CD4-positive, alpha-beta T cell treated with Interferon alpha-2 for 1 hour (primary cell): Measurements from ENCODE around the gene SLC6A13.
"Not testable (repeated sequence)": the region's sequence is repeated elsewhere in the genome, so short reads cannot be mapped to it uniquely, and the experiment has no call there.

ENCODE experiments used
- DNase-seq, 2 donors: peaks; one replicate each; pipeline ENCODE4 v3.0.0-alpha.2; 2020 to 2022

SLC6A13 gene

DNA sequence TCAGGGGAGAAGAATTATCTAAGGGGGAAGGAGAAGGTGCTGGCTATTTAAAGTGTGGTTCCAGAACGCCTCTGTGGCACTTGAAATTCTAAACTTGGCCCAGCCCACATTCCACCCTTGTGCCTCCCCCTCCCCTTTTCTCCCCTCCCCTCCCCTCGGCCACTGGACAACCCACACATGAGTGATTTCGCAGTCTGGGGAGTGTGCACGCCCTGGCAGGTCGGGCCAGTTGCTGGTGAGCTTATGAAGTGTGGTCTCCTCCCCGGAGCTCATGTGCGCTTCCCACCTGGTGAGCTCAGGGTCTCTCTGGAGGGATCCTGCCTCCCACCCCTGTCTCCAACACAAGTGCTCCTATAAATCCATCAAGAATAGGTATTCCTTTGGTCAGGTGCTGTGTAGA is at the start of gene SLC6A13:
TSS of gene SLC6A13 (minus strand) at position 20 of the 400 bp plus-strand sequence. CDS start 2,784 bp downstream, outside the sequence.
- DNase-seq: no peak

DNA sequence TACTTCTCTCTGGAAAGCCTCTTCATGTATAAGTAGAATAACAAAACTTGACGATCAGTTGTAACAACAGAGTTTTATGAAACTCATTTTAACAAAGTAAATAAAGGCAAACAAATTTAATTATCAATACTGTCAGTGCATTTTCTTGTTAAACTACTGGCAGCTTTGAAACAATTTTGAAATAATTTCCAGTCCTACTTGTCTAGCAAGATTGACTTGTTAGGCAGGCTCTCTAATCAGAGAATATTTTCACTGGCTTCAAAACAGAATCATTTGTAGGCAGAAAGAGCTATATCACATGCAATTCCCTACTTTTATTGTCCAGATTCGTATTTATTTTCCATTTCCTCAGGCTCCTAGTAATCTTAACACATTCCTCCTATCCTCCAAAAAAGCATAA is 45.9 kb upstream of the SLC6A13 start:
- DNase-seq: no peak

DNA sequence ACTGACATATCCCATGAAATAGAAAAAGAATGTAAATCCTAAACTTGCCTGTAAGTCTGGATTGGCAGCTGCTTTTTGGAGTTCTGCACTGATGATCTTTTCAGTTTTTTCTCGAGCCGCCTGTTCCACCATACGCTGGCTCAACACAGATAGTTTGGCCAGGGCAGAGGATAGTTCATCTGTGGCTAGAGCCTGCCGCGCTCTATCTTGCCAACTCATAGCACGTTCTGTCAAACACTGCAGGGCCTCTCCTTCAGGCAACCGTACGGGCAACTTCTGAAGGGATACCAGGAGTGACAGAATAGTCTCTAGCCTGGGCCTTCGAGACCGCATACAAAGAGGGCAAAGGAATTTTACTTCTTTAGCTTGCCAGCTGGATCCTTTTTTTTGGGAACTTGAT is 44.8 kb upstream of the SLC6A13 start:
- DNase-seq: no peak

DNA sequence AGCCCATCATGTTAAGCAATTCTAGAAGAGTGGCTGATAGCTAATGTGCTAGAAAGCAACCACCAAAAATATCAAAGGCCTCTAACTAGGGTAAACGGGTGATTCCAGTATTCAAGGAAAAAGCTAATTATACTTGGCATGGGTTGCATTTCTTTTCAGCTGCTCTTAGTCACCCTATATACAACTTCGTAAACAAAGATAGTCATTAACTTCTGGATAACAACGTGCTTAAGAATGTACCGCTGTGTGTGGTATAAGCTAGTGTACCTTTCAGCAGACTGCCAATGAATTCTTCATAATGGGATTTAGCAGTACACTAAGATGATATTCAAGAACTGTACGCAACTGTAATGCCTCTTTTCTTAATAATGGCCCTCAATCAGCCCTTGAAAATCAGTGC is 42.2 kb upstream of the SLC6A13 start:
- DNase-seq: no peak

DNA sequence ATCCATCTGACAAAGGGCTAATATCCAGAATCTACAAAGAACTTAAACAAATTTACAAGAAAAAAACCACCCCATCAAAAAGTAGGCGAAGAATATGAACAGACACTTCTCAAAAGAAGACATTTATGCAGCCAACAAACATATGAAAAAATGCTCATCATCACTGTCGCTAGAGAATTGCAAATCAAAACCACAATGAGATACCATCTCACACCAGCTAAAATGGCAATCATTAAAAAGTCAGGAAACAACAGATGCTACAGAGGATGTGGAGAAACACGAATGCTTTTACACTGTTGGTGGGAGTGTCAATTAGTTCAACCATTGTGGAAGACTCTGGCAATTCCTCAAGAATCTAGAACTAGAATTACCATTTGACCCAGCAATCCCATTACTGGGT is 40.1 kb upstream of the SLC6A13 start:
- DNase-seq: peak in 1 of 2 donors; percentile 13

DNA sequence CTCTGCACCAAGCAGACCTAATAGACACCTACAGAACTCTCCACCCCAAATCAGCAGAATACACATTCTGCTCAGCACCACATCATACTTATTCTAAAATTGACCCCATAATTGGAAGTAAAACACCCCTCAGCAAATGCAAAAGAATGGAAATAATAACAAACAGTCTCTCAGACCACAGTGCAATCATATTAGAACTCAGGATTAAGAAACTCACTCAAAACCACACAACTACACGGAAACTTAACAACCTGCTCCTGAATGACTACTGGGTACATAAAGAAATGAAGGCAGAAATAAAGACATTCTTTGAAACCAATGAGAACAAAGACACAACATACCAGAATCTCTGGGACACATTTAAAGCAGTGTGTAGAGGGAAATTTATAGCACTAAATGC is 37.5 kb upstream of the SLC6A13 start:
- DNase-seq: not testable (repeated sequence)

DNA sequence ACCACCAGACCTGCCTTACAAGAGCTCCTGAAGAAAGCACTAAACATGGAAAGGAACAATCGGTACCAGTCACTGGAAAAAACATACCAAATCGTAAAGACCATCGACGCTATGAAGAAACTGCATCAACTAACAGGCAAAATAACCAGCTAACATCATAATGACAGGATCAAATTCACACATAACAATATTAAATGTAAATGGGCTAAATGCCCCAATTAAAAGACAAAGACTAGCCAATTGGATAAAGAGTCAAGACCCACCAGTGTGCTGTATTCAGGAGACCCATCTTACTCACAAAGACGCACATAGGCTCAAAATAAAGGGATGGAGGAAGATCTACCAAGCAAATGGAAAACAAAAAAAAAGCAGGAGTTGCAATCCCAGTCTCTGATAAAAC is 36.9 kb upstream of the SLC6A13 start:
- DNase-seq: not testable (repeated sequence)

DNA sequence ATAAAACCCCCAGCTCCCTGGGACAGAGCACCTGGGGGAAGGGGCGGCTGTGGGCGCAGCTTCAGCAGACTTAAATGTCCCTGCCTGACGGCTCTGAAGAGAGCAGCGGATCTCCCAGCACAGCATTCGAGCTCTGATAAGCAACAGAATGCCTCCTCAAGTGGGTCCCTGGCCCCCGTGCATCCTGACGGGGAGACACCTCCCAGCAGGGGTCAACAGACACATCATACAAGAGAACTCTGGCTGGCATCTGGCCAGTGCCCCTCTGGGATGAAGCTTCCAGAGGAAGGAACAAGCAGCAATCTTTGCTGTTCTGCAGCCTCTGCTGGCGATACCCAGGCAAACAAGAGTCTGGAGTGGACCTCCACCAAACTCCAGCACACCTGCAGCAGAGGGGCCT is 35.4 kb upstream of the SLC6A13 start:
- DNase-seq: not testable (repeated sequence)

DNA sequence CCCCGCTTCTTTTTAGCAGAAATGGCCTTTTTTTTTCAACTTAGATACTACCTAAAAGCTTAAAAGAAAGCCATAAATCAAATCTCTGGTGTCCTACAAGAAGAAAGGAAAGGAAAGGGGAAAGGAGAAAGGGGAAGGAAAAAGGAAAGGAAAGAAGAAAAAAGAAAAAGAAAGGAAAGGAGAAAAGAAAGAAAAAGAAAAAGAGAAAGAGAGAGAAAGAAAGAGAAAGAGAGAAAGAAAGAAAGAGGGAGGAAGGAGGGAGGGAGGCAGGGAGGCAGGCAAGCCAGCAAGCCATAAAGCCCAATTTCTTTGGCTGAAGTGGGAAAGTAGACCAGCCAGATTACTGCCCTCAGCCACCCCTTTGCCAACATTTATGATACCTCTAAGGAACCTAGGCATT is 32.5 kb upstream of the SLC6A13 start:
- DNase-seq: no peak

DNA sequence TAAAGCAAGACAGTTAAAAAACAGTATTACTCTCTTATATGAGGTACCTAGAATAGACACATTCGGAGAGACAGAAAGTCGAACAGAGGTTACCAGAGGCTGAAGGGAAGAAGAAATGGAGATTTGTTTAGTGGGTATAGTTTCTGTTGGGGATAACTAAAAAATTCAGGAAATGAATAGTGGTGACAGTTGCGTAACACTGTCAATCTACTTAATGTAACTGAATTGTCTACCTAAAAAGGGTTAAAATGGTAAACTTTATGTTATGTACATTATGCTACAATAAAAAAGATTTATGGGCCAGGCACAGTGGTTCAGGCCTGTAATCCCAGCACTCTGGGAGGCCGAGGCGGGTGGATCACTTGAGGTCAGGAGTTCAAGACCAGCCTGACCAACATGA is 30.6 kb upstream of the SLC6A13 start:
- DNase-seq: no peak

DNA sequence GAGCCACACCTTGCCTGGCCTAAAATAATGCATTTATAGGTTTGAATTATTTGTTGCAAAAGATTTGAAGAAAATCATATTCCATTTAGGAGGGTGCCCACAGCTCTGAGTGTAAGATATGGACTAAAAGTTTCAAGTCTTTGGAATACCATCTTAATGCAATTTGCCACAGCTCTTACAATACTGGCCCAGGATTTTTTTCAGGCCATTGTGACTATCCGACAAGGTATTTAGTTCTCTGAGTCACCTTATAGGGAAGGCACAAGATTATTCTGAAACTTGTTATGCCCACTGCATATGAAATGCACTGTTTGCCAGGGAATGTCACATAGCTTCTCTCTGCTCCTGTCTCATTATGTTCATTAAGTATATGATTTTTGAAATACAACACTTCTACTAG is 29.6 kb upstream of the SLC6A13 start:
- DNase-seq: no peak

DNA sequence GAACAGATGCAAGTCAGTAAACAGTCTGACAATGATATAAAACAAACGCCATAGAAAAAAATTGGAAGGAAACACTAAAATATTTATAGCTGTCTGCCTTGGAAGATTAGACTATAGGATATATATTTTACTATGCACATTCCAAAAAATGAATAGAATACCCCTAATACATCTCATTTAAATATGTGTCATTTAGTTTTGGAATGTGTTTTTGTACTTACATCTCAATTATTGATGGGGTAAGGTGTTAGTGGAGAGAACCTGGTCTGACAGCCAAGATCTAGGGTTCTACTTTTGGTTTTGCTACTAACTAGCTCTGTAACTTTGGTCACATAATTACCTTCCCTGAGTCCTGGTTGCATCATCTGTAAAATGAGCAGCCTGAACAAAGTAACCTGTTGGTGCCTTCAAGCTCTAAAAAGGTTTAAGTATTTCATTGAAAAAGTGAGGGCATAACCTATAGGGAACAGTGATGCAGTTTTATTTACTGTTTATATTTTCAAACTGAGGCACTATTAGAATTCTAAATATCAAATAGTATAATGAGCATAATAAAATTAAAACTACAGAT is 28.6 kb upstream of the SLC6A13 start:
- no peak for DNase-seq

DNA sequence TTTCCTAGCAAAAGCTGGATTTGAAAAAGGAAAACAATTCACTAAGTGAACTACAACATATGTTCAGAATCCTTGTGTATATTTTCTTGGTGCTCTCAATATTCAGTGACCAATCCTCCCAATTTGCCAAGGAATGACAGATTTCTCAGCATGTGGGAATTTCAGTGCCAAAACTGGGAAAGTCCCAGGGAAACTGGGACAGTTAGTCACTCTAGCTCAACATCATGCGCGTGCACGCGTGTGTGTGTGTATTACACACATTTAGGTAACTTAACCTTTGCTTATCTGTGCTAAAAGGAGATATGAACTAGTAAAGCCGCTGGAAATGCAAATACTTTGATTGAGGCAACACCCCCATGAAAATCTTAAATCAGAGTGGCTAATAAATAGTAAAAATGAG is 26.1 kb upstream of the SLC6A13 start:
- no peak for DNase-seq

DNA sequence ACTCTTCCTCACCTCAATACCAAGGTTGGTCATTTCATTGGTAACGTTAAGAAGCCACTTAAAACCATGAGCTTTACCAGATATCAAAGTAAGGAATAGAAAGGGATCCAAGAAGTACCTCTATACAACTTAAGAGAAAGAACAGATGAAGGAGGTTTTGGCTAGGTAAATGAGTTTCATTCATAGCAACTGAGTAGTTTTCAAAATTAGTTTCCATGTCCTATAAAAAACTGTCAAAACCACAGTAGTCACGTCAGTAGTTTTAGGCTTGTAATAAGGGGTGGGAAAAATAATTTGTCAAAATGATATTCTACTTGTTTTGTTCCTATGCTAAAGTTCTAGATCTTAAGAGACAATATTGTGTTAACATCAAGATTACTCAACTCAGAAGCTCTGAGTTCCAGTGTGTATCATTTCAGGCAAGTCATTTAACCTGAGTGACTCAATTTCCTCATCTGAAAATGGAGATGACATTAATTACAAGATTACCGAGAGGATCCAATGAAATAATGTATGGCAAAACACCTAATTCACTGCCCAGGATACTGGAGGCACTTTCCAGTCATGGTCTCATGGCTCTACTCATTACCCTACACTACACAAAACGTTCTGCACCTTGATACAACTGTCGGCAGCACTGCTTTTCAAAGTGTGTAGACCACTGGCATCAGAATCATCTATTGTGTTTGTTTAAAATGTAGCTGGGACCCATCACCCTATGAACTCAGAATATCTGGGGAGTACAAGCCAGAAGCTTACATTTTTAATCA is 24.1 kb upstream of the SLC6A13 start:
- DNase-seq: no peak

DNA sequence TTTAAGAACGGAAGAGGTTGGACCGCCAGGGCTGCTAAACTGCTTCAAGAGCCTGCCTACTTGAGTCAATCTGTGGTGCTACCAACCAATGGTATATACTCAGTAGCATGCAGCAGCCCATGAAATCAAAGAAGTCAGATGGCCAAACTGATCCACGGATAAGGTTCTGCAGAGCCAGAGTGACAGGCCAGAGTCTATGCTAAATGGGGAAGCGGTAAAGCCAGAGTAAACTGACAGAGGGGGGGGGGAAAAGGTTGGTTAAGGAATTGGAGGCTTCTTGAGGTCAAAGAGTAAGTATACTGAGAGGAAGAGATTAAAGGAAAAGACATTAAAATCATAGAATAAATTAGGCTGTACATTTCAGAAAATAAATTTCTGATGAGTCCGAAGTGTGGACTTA is 15.4 kb upstream of the SLC6A13 start:
- DNase-seq: no peak

DNA sequence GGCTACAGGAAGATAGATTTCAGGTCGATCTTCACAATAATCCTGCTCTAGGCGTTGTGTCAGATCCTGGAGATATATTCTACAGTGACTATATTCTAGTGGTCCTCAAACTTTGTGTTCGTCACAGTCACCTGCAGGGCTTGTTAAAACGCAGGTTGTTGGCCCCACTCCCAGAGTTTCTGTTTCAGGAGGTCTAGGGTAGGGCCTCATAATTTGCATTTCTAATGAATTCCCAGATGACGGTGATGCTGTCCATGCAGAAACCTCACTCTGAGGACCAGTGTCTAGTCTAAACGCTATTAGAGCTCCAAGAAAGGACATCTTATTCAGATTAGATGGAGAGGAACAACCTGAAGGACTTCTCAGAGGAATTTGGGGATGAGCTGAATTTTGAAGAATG is 13.2 kb upstream of the SLC6A13 start:
- DNase-seq: no peak

DNA sequence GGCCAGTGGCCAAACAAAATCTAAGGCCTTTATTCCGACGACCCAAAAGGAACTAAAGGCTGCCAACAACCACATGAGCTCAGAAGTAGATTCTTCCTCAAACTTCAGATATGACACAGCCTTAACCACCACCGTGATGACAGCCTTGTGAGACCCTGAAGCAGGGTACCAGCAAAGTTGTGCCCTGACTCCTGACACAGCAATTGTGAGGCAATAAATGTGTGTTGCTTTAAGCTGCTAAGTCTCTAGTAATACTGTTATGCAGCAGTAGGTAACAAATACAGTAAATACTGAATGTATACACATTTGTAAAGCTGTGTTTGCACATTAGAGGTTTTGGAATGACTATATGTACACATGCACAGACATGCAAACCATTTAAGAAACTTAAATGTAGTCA is 10.7 kb upstream of the SLC6A13 start:
- DNase-seq: no peak

DNA sequence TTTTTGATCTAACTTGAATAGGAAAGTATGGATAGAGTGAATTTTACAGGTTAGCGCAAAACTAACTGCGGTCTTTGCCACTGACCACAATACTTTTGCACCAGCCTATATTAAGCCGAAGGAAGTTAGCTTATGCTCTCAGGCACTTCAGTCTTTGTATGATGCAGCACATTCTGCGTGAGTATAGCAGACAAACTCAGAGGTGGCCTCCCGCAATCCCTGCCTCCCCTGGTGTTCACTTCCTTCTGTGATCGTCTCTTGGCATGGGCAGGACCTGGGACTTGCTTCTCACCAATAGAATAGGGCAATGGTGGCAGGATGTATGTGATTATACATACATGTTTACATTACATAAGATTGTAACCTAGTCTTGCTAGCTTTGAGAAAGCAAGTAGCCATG is 10.3 kb upstream of the SLC6A13 start:
- DNase-seq: no peak

DNA sequence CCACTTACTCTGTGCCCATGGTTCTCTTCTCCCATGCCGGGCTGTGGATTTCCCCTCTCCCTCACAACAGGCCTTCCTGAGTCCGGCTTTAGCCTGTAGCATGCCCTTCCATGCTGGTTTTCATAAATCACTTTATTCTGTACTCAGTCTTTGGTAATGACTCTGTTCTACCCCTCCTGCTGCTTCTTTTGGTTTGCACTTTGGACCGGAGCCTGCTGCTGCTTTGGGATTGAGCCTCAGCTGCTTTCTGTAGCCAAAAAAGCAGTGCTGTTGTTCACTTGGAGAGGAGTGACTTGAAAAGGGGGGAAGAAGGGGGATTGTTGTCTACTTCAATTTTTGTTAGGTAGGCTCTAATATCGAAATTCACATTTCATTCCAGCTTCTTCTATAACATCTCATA is 8.5 kb upstream of the SLC6A13 start:
- no peak for DNase-seq

DNA sequence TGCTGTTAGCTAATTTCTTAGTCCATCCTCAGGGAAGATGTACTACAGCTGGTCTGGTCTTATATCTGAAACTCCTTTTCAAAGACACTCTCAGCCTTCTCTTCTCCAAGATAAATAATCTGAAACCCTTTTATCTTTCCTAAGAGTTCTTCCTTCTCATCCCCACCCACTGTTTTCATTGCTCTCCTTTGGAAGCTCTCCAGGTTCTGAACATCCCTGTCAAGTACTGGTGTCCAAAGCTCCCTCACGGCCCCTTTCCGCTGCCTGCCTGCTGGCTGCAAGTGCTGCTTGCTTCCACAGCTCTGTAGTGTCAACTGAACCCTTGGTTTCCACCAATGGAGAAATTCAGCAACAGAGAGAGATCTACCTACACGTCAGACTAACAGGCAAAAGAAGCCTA is 6.6 kb upstream of the SLC6A13 start:
- DNase-seq: no peak

DNA sequence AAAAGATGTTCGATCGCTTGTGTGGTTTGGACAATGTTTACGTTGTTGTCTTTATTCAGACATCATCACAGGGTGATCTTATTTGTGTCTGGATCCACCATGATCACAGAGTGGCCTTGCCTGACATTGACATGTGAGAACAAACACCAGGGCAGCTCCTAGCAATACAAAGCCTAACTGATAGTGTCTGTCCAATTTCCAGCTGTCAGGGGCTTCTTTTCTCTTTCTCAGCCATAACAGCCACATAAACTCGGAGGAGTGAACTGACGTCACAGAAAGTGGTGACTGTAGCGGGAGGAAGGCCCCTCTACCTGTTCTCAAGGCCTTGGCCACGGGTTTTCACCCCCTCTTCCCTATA is 5.8 kb upstream of the SLC6A13 start:
- no peak for DNase-seq

DNA sequence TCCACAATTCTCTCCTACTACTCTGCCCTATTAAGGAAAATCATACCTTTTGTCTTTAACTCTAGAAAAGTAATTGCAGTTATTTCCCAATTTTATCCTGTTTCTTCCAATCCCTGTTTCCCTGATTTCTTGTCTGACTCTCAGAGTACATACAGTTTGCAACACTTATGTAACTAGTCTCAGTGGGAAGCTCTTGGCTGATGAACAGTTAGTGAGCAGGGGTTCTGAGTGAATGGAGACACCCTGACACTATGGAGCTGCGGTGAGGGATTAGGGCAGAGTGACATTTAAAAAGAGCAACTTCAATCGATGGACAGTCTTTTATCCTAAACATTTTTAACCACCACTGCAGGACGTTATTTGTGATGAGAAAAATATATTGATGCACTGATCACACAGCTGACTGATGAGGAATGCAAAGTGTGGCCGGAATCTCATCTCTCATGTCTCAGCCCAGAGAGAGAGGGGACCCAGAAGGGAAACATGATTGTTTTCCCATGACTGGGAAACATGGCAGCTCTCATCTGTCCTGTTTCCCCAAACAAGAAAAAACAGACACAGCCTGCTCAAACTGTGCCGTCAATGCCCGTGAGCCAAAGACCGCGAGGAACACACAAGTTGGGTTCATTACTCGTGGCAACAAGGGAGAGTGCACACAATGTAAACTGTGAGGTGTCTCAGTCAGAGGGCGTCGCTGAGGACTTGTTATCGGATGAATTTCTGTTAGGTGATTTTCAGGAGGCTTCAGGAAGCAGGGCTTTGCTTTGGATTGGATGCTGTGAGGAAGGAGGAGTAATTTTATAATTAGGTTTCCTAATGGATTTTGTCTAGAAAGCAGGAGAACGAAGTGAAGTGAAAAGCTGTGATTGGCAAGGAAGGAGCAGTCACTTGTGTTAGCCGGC is 5.2 kb upstream of the SLC6A13 start:
- no peak for DNase-seq

DNA sequence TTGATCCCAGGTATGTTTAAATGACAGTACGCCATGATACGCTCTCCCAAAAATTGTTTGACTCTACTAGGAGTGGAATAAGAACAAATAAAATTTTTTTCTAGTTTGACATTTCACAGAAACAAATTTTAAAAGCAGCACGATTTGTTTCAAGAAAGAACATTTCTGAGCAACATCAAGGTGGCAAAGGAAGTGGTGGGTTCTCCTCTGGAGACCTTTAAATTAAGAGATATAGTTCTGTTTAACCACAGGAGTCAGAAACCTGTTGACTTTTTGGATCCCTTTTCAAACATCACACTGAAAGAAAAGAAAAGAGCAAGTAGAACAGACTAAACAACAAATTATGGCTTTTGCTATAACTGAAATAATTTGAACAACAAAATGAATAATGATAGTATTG is 2.5 kb upstream of the SLC6A13 start:
- no peak for DNase-seq

DNA sequence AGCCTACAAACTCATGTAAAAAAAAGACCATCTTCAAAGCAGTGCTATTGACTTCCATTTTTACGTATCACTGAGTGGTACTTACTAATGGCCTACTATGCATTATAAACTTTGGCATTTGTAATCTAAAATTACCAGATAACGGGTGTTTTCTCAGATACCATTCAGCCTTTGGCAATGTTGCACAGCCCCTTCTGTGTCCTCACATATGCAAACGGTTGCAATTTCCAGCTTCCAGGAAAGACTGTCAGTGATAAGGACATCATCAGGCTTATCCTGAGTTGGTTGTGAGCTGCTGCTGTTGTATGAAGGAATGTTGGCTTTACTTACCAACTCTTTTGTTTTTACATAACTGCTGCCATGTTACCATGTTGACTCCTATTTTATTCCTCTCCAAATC is 1.6 kb upstream of the SLC6A13 start:
- DNase-seq: no peak
